ENCODE data around the gene FAM3D. TPM values are rescaled to one million over a fixed set of nuclear protein-coding genes. Genes with fewer than 3 reads are reported as not detected.

FAM3D gene
- total RNA-seq, 1 donor from 2014 or later = not detected

GRCh38 chr3:58654466-58654865 lies 12.1 kb downstream of the FAM3D start:
- H3K9me3 Mint-ChIP-seq = no peaks in the 10 kb centered on the region
- DNase-seq = no peak
- no peaks in the 10 kb centered on the region for H3K4me1 Mint-ChIP-seq
- peaks cover 4% of the 10 kb centered on the region for H3K27me3 Mint-ChIP-seq
- ChIA-PET CTCF (no interaction called here), POLR2A (no interaction called here)
- H3K36me3 Mint-ChIP-seq (ENCODE audit: low read depth) = no peaks in the 10 kb centered on the region
- no peak overlapping the region for H3K27ac Mint-ChIP-seq
- intact Hi-C loops (cut with micrococcal nuclease) = no loop called here
- TF ChIP-seq CTCF (IDR thresholded peaks at IDR 0.05) = no peak
- no peak for ATAC-seq (ENCODE audit: low read depth)
- H3K4me3 Mint-ChIP-seq = no peak overlapping the region

GRCh38 chr3:58652624-58653023 lies 13.9 kb downstream of the FAM3D start:
- no peak for TF ChIP-seq CTCF (IDR thresholded peaks at IDR 0.05)
- ATAC-seq (ENCODE audit: low read depth) = no peak
- intact Hi-C loops (cut with micrococcal nuclease) = no loop called here

GRCh38 chr3:58651276-58651675 lies 15.3 kb downstream of the FAM3D start:
- Mint-ChIP-seq H3K27me3 (peaks cover 6% of the 10 kb centered on the region), H3K27ac (no peak overlapping the region), H3K4me1 (no peaks in the 10 kb centered on the region), H3K4me3 (no peak overlapping the region), H3K9me3 (no peaks in the 10 kb centered on the region), H3K36me3 (ENCODE audit: low read depth) (no peaks in the 10 kb centered on the region)
- ATAC-seq (ENCODE audit: low read depth) (no peak), DNase-seq (no peak)
- POLR2A ChIA-PET = no interaction called here
- intact Hi-C loops (cut with micrococcal nuclease) = no loop called here
- CTCF ChIA-PET = no interaction called here
- no peak for TF ChIP-seq CTCF (IDR thresholded peaks at IDR 0.05)

More at GRCh38 chr3:58652624-58653023, 13.9 kb downstream of the FAM3D start:
- Mint-ChIP-seq H3K4me3 (no peak overlapping the region), H3K27me3 (peaks cover 9% of the 10 kb centered on the region), H3K9me3 (no peaks in the 10 kb centered on the region), H3K4me1 (no peaks in the 10 kb centered on the region), H3K27ac (no peak overlapping the region), H3K36me3 (ENCODE audit: low read depth) (no peaks in the 10 kb centered on the region)
- ChIA-PET POLR2A (no interaction called here), CTCF (no interaction called here)
- no peak for DNase-seq

- intact Hi-C loops (cut with micrococcal nuclease) = no loop called here
Observed at GRCh38 chr3:58647381-58648141, 19.0 kb downstream of the FAM3D start.

GRCh38 chr3:58646503-58646902 lies 20.1 kb downstream of the FAM3D start:
- H3K27ac Mint-ChIP-seq = no peak overlapping the region
- no peaks in the 10 kb centered on the region for H3K36me3 Mint-ChIP-seq (ENCODE audit: low read depth)
- DNase-seq (no peak), ATAC-seq (ENCODE audit: low read depth) (no peak)
- intact Hi-C loops (cut with micrococcal nuclease) = no loop called here
- no peak for TF ChIP-seq CTCF (IDR thresholded peaks at IDR 0.05)
- no peaks in the 10 kb centered on the region for H3K9me3 Mint-ChIP-seq
- no peaks in the 10 kb centered on the region for H3K4me1 Mint-ChIP-seq
- POLR2A ChIA-PET = no interaction called here
- H3K27me3 Mint-ChIP-seq = peaks cover 5% of the 10 kb centered on the region
- CTCF ChIA-PET = no interaction called here
- no peak overlapping the region for H3K4me3 Mint-ChIP-seq

More at GRCh38 chr3:58647381-58648141, 19.0 kb downstream of the FAM3D start:
- TF ChIP-seq CTCF (IDR thresholded peaks at IDR 0.05) = no peak
- ATAC-seq (ENCODE audit: low read depth) (no peak), DNase-seq (no peak)
- Mint-ChIP-seq H3K4me1 (no peaks in the 10 kb centered on the region), H3K9me3 (no peaks in the 10 kb centered on the region), H3K36me3 (ENCODE audit: low read depth) (no peaks in the 10 kb centered on the region), H3K4me3 (no peak overlapping the region), H3K27me3 (peaks cover 5% of the 10 kb centered on the region), H3K27ac (no peak overlapping the region)
- CTCF ChIA-PET = no interaction called here
- POLR2A ChIA-PET = no interaction called here
